H9 (cell line): ENCODE measurements around the gene RAB11B. TPM values are rescaled to one million over a fixed set of nuclear protein-coding genes. Genes with fewer than 3 reads are reported as not detected.

Experiments used
- DNase-seq: peaks from one replicate; pipeline ENCODE4 v3.0.0-alpha.2; 2017
- H2AFZ ChIP-seq: one replicate; pipeline ENCODE4 v1.6.1; 2013; ENCODE audit warnings: mild to moderate bottlenecking, low read length, control low read depth, moderate library complexity
- H2AK5ac ChIP-seq: 2 replicates; pipeline ENCODE4 v1.6.1; 2013; ENCODE audit warnings: low read length, control low read depth, mixed read lengths; ENCODE audit not compliant: insufficient read length
- H2BK120ac ChIP-seq: one replicate; pipeline ENCODE4 v1.6.1; 2013; ENCODE audit warnings: low read depth, mild to moderate bottlenecking, low read length, control low read depth, inconsistent platforms; ENCODE audit not compliant: poor library complexity, severe bottlenecking
- H2BK12ac ChIP-seq: 2 replicates; pipeline ENCODE4 v1.6.1; 2013; ENCODE audit warnings: low read length, control low read depth, mixed read lengths, low read depth; ENCODE audit not compliant: insufficient read length
- H2BK15ac ChIP-seq: 2 replicates; pipeline ENCODE4 v1.6.1; 2013; ENCODE audit warnings: low read depth, low read length, control low read depth
- H2BK20ac ChIP-seq: one replicate; pipeline ENCODE4 v1.6.1; 2013; ENCODE audit warnings: low read depth, mild to moderate bottlenecking, low read length, control low read depth, inconsistent platforms; ENCODE audit not compliant: poor library complexity, severe bottlenecking
- H2BK5ac ChIP-seq: 2 replicates; pipeline ENCODE4 v1.6.1; 2013; ENCODE audit warnings: low read length, control low read depth, mixed read lengths; ENCODE audit not compliant: insufficient read length
- H3K14ac ChIP-seq: 2 replicates; pipeline ENCODE4 v1.6.1; 2013; ENCODE audit warnings: low read length, control low read depth; ENCODE audit not compliant: insufficient read depth
- H3K18ac ChIP-seq: 2 replicates; pipeline ENCODE4 v1.6.1; 2013; ENCODE audit warnings: low read depth, mild to moderate bottlenecking, mixed read lengths, low read length, control low read depth; ENCODE audit not compliant: insufficient read length
- H3K23ac ChIP-seq: 2 replicates; pipeline ENCODE4 v1.6.1; 2013; ENCODE audit warnings: low read length, control low read depth, mixed read lengths, low read depth; ENCODE audit not compliant: insufficient read length
- H3K23me2 ChIP-seq: 2 replicates; pipeline ENCODE4 v1.6.1; 2013; ENCODE audit warnings: low read depth, mild to moderate bottlenecking, mixed read lengths, low read length, control low read depth; ENCODE audit not compliant: insufficient read length, poor library complexity, severe bottlenecking
- H3K27ac ChIP-seq: 2 replicates; pipeline ENCODE4 v1.5.1; 2013; ENCODE audit warnings: low read length, control low read depth, mixed read lengths, low read depth; ENCODE audit not compliant: insufficient read length
- H3K27me3 ChIP-seq: 2 replicates; pipeline ENCODE4 v1.6.1; 2013; ENCODE audit warnings: low read length, control low read depth, inconsistent platforms; ENCODE audit not compliant: insufficient read depth
- H3K4ac ChIP-seq: 2 replicates; pipeline ENCODE4 v1.6.1; 2013; ENCODE audit warnings: low read depth, mild to moderate bottlenecking, control low read depth, inconsistent platforms, low read length, moderate library complexity
- H3K4me1 ChIP-seq: 2 replicates; pipeline ENCODE4 v1.6.1; 2013; ENCODE audit warnings: low read length, control low read depth, inconsistent platforms; ENCODE audit not compliant: insufficient read depth
- H3K4me2 ChIP-seq: 2 replicates; pipeline ENCODE4 v1.6.1; 2013; ENCODE audit warnings: low read length, control low read depth, mixed read lengths; ENCODE audit not compliant: insufficient read length, insufficient read depth
- H3K56ac ChIP-seq: 2 replicates; pipeline ENCODE4 v1.6.1; 2013; ENCODE audit warnings: low read depth, mild to moderate bottlenecking, mixed read lengths, low read length, control low read depth; ENCODE audit not compliant: insufficient read length
- H3K79me1 ChIP-seq: 2 replicates; pipeline ENCODE4 v1.6.1; 2013; ENCODE audit warnings: low read depth, mild to moderate bottlenecking, moderate library complexity, low read length, control low read depth, inconsistent platforms; ENCODE audit not compliant: insufficient read depth, poor library complexity, severe bottlenecking
- H3K79me2 ChIP-seq: 2 replicates; pipeline ENCODE4 v1.6.1; 2013; ENCODE audit warnings: low read length, control low read depth, inconsistent platforms; ENCODE audit not compliant: insufficient read depth
- H3K9ac ChIP-seq: 2 replicates; pipeline ENCODE4 v1.6.1; 2013; ENCODE audit warnings: low read length, control low read depth, mixed read lengths; ENCODE audit not compliant: insufficient read length; ENCODE audit errors: extremely low read depth
- H3K9me3 ChIP-seq: one replicate; pipeline ENCODE4 v1.6.1; 2013; ENCODE audit warnings: low read depth, low read length, inconsistent platforms; ENCODE audit not compliant: control insufficient read depth
- H3T11ph ChIP-seq: one replicate; pipeline ENCODE4 v1.6.1; 2013; ENCODE audit warnings: mild to moderate bottlenecking, low read length, control low read depth, inconsistent platforms
- H4K20me1 ChIP-seq: one replicate; pipeline ENCODE4 v1.6.1; 2013; ENCODE audit not compliant: control insufficient read depth, insufficient read length, insufficient read depth
- H4K5ac ChIP-seq: 2 replicates; pipeline ENCODE4 v1.6.1; 2013; ENCODE audit warnings: low read depth, mild to moderate bottlenecking, mixed read lengths, low read length, control low read depth; ENCODE audit not compliant: insufficient read length
- H4K8ac ChIP-seq: replicated peaks from 2 replicates; pipeline ENCODE4 v1.6.1; 2013; ENCODE audit warnings: low read length, control low read depth, mixed read lengths, low read depth; ENCODE audit not compliant: insufficient read length
- H4K91ac ChIP-seq: 2 replicates; pipeline ENCODE4 v1.6.1; 2013; ENCODE audit warnings: low read depth, mild to moderate bottlenecking, moderate library complexity, mixed read lengths, low read length, control low read depth; ENCODE audit not compliant: insufficient read length
- H3K27ac Mint-ChIP-seq, 3 experiments: 2 replicates in 2 of 3; 3 replicates in 1 of 3; pipeline ENCODE4 v1.8.0; 2020 to 2021; ENCODE audit warnings: mixed read lengths in 3 of 3, mild to moderate bottlenecking in 1 of 3, moderate library complexity in 1 of 3
- H3K27me3 Mint-ChIP-seq: 2 replicates; pipeline ENCODE4 v1.8.0; 2021; ENCODE audit warnings: low read depth, mild to moderate bottlenecking, moderate library complexity, mixed read lengths
- H3K36me3 Mint-ChIP-seq, 3 experiments: 2 replicates in 2 of 3; 3 replicates in 1 of 3; pipeline ENCODE4 v1.8.0; 2020 to 2021; ENCODE audit warnings: low read depth in 3 of 3, mixed read lengths in 3 of 3; ENCODE audit not compliant: insufficient read depth in 1 of 3
- H3K4me1 Mint-ChIP-seq, 2 experiments: 2 replicates each; pipeline ENCODE4 v1.8.0; 2020; ENCODE audit warnings: mixed read lengths in 2 of 2
- H3K4me3 Mint-ChIP-seq, 2 experiments: 2 replicates in 1 of 2; 3 replicates in 1 of 2; pipeline ENCODE4 v1.8.0; 2020 to 2021; ENCODE audit warnings: mild to moderate bottlenecking in 2 of 2, mixed read lengths in 2 of 2, moderate library complexity in 1 of 2
- H3K9me3 Mint-ChIP-seq, 2 experiments: 2 replicates in 1 of 2; 3 replicates in 1 of 2; pipeline ENCODE4 v1.8.0; 2020; ENCODE audit warnings: mild to moderate bottlenecking in 2 of 2, mixed read lengths in 2 of 2, moderate library complexity in 1 of 2
- CTCF ChIP-seq: fragments of 200-600 bp; sonication (generic); conservative IDR thresholded peaks from 3 replicates; pipeline ENCODE4 v1.8.0; 2021; ENCODE audit warnings: antibody characterized with exemption, mild to moderate bottlenecking
- WGBS: extraction: QIAGEN DNeasy Blood & Tissue Kit; methylation state at CpG from one replicate; pipeline ENCODE4 v1.1.7; 2013; ENCODE audit warnings: missing lambda C conversion rate, low lambda C conversion rate, mixed read lengths; ENCODE audit not compliant: insufficient read length; ENCODE audit errors: extremely low coverage; 5-methylcytosine and 5-hydroxymethylcytosine counted together
- total RNA-seq: library from RNA; stranded (reverse); gene quantifications from 2 replicates; pipeline ENCODE4 v1.2.1, GENCODE V29; 2021

Gene RAB11B
- total RNA-seq, 1 experiment from 2014 or later, result 106 TPM

DNA sequence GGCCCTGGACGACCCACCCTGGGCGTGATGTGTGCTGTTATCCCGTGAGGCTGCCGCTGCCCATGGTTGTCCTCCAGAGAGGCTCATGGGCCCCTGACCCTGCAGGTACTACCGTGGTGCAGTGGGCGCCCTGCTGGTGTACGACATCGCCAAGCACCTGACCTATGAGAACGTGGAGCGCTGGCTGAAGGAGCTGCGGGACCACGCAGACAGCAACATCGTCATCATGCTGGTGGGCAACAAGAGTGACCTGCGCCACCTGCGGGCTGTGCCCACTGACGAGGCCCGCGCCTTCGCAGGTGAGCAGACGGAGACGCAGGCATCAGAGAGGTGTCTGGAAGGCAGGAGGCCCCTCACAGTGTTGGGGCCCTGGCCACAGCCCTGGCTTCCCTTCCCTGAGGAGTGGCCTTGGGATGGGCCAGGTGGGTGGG, 11.8 kb downstream of the RAB11B start:
- no CpG with 5 or more reads among the region's 21 CpGs for WGBS
- no peaks in the 10 kb centered on the region for H3K23me2 ChIP-seq
- no peaks in the 10 kb centered on the region for H4K20me1 ChIP-seq
- H3K9ac ChIP-seq, result no peak overlapping the region
- no peak overlapping the region for H3K56ac ChIP-seq
- peaks cover 4% of the 10 kb centered on the region in 2 experiments; a peak in 3 of 4 replicates for H3K4me1 Mint-ChIP-seq
- H3T11ph ChIP-seq, result no peak overlapping the region
- H3K4me1 ChIP-seq, result no peaks in the 10 kb centered on the region
- H3K27ac ChIP-seq, result no peak overlapping the region
- no peak overlapping the region for H2BK20ac ChIP-seq
- H3K9me3 ChIP-seq, result no peaks in the 10 kb centered on the region
- H2BK12ac ChIP-seq, result no peak overlapping the region
- no peak overlapping the region for H3K4ac ChIP-seq
- H3K79me1 ChIP-seq, result peaks cover 6% of the 10 kb centered on the region
- H3K27ac Mint-ChIP-seq, result peak overlapping the region in 1 of 3 experiments; percentile 68; a peak in 2 of 7 replicates
- H3K9me3 Mint-ChIP-seq, result no peaks in the 10 kb centered on the region; a peak in 1 of 5 replicates
- H3K23ac ChIP-seq, result no peak overlapping the region
- H3K27me3 ChIP-seq, result no peaks in the 10 kb centered on the region
- H2AK5ac ChIP-seq, result no peak overlapping the region
- H4K5ac ChIP-seq, result no peak overlapping the region
- H3K79me2 ChIP-seq, result peaks cover 3% of the 10 kb centered on the region; the same call in 1 of the 2 replicates
- H2BK5ac ChIP-seq, result no peak overlapping the region
- no peak overlapping the region for H3K4me2 ChIP-seq
- TF ChIP-seq CTCF, result no peak
- no peaks in the 10 kb centered on the region; the same call in 1 of the 2 replicates for H3K27me3 Mint-ChIP-seq
- H2BK120ac ChIP-seq, result no peak overlapping the region
- no peak overlapping the region for H2AFZ ChIP-seq
- no peak overlapping the region for H2BK15ac ChIP-seq
- peaks cover 20 to 44% (median 43%) of the 10 kb centered on the region in 3 experiments for H3K36me3 Mint-ChIP-seq
- no peak for DNase-seq
- H4K91ac ChIP-seq, result no peak overlapping the region
- H3K18ac ChIP-seq, result no peak overlapping the region
- no peak overlapping the region for H3K4me3 Mint-ChIP-seq
- no peak overlapping the region for H4K8ac ChIP-seq
- no peak overlapping the region for H3K14ac ChIP-seq
